Ovary (tissue), 9 donors: ENCODE data around the gene BMI1. TPM values are rescaled to one million over a fixed set of nuclear protein-coding genes. Genes with fewer than 3 reads are reported as not detected.
A peak's percentile ranks its signal among the peaks of the same experiment; 100 is the strongest.

Source experiments
- DNase-seq, 5 donors: peaks; one replicate each; pipeline ENCODE4 v3.0.0-alpha.2; 2019 to 2020
- H3K27ac ChIP-seq, 2 donors: fragments of 200-600 bp; one replicate each; pipeline versions ENCODE4 v1.5.1 to v1.8.0; 2019 to 2022
- H3K27me3 ChIP-seq: fragments of 200-600 bp; one replicate; pipeline ENCODE4 v1.8.0; 2022
- H3K36me3 ChIP-seq: fragments of 200-600 bp; sonication (generic); one replicate; pipeline ENCODE4 v1.5.1; 2019
- H3K4me1 ChIP-seq: one replicate; pipeline ENCODE4 v1.8.1; 2013; ENCODE audit warnings: mild to moderate bottlenecking, moderate library complexity; ENCODE audit not compliant: insufficient read depth
- H3K4me3 ChIP-seq: fragments of 200-600 bp; sonication (generic); one replicate; pipeline ENCODE4 v1.5.1; 2017
- H3K9me3 ChIP-seq, 2 donors: fragments of 200-600 bp in 1 of 2; sonication (generic) in 1 of 2; one replicate each; pipeline versions ENCODE4 v1.5.1 to v1.8.1; 2013 to 2019; ENCODE audit warnings: mild to moderate bottlenecking in 1 of 2, moderate library complexity in 1 of 2
- CTCF ChIP-seq, 3 donors: fragments of 450-650 bp in 2 of 3; fragments of 200-600 bp in 1 of 3; IDR thresholded peaks; one replicate each; pipeline versions ENCODE4 v1.5.1 to v1.8.0; 2016 to 2022; ENCODE audit warnings: antibody characterized with exemption in 3 of 3, mild to moderate bottlenecking in 1 of 3
- EP300 ChIP-seq: sonication (generic); formaldehyde crosslinking; IDR thresholded peaks from one replicate; pipeline ENCODE4 v1.6.1; 2017; ENCODE audit warnings: antibody characterized with exemption
- POLR2A ChIP-seq: fragments of 450-650 bp; IDR thresholded peaks from one replicate; pipeline ENCODE4 v1.6.1; 2017; ENCODE audit warnings: antibody characterized with exemption, mild to moderate bottlenecking, moderate library complexity
- WGBS, 3 donors: extraction: QIAGEN DNeasy Blood & Tissue Kit in 1 of 3; methylation state at CpG; one replicate each; pipeline versions ENCODE4 v1.1.5 to v1.1.7; 2013 to 2017; 5-methylcytosine and 5-hydroxymethylcytosine counted together
- intact Hi-C, 4 donors: fragments of 100-400 bp; cut with DNase I; formaldehyde crosslinking; loops; one replicate each; pipeline versions ENCODE4 v1.11.0 to v1.15.1; 2022 to 2023
- polyA plus RNA-seq, 2 donors: library from polyadenylated mRNA; stranded (reverse); fragments of 200-250 nt in 1 of 2; fragments of 350-450 nt in 1 of 2; fragmentation: Illumina TruSeq in 1 of 2; extraction: RNeasy Lipid Tissue Mini Kit (QIAGEN cat#74804) in 1 of 2; gene quantifications; one replicate each; pipeline ENCODE4 v1.2.3, GENCODE V29; 2013 to 2014
- total RNA-seq, 7 donors: library from RNA; depleted of rRNA in 2 of 7; stranded (reverse); fragments of >200 nt in 2 of 7; fragmentation: NEBNext Ultra II Directional in 3 of 7; extraction: Animal tissue kit (Norgen Biotek cat#: 25700) in 3 of 7; gene quantifications; one replicate each; pipeline versions ENCODE4 v1.1.0 to v1.2.4, GENCODE V29; 2016 to 2023
- donor health status: DM: no; HTN: no; CAD: no; lungs with moderate emphysema.
- donor health status: DM: no; HTN: no; CAD: no.
- donor health status: Bipolar disorder and iron deficiency.
- donor health status: DM: yes; HTN: yes; CAD: no.
- donor health status: DM: no; HTN: no; CAD: no.
- donor health status: DM: yes; HTN: yes; CAD: no.

Gene BMI1
- total and polyA plus RNA-seq, 9 donors = 18.7 to 63.3 (median 39.6) TPM

- Histone ChIP-seq H3K4me3 (no peak overlapping the region), H3K9me3 (no peaks in the 10 kb centered on the region), H3K27ac (no peak overlapping the region), H3K4me1 (no peaks in the 10 kb centered on the region), H3K36me3 (no peaks in the 10 kb centered on the region), H3K27me3 (no peaks in the 10 kb centered on the region)
- TF ChIP-seq EP300 = no peak
- TF ChIP-seq POLR2A = no peak
- TF ChIP-seq CTCF (IDR thresholded peaks at IDR 0.05) = no peak
- no peak for DNase-seq
- WGBS, 3 donors = 64 to 79% (median 78%) methylated on average over 2 of the region's 2 CpGs
- intact Hi-C loops = loop anchor here in 3 of 4 donors (5.0 to 10.0 kb wide), 2 partner anchors 60 to 88 kb away; no protein-coding TSS in a partner anchor
Measured at GRCh38 chr10:22314852-22315251, 6.0 kb upstream of the BMI1 start.

- peak overlapping the region; percentile 87 to 89 for H3K27ac ChIP-seq
- peak overlapping the region; percentile 53 for H3K4me3 ChIP-seq
- WGBS, 3 donors = 1 to 2% (median 2%) methylated on average over 51 to 53 of the region's 53 CpGs
- intact Hi-C loops = loop anchor here (2.0 to 10.0 kb wide), 3 partner anchors 61 to 88 kb away; no protein-coding TSS in a partner anchor
- DNase-seq = no peak
- no peaks in the 10 kb centered on the region for H3K27me3 ChIP-seq
- no peaks in the 10 kb centered on the region for H3K9me3 ChIP-seq
- no peaks in the 10 kb centered on the region for H3K36me3 ChIP-seq
- no peaks in the 10 kb centered on the region for H3K4me1 ChIP-seq
- TF ChIP-seq POLR2A (no peak), CTCF (IDR thresholded peaks at IDR 0.05) (no peak), EP300 (no peak)
Measured at GRCh38 chr10:22315455-22316285, 5.2 kb upstream of the BMI1 start.

- TF ChIP-seq CTCF (IDR thresholded peaks at IDR 0.05) (no peak), POLR2A (peak; percentile 54), EP300 (no peak)
- H3K4me1 ChIP-seq = no peaks in the 10 kb centered on the region
- 0 to 1% (median 1%) methylated on average over 53 to 63 of the region's 63 CpGs for WGBS, 3 donors
- H3K4me3 ChIP-seq = peak within 1 kb of the TSS; percentile 53
- no peaks in the 10 kb centered on the region for H3K9me3 ChIP-seq
- H3K27ac ChIP-seq = peak within 1 kb of the TSS; percentile 87 to 89
- intact Hi-C loops = loop anchor here (2.0 to 10.0 kb wide), 3 partner anchors 62 to 89 kb away; no protein-coding TSS in a partner anchor
- H3K27me3 ChIP-seq = no peaks in the 10 kb centered on the region
- H3K36me3 ChIP-seq = no peaks in the 10 kb centered on the region
- DNase-seq = peak; percentile 87 to 93 (median 91)
Measured at GRCh38 chr10:22316286-22317075, 4.4 kb upstream of the BMI1 start, which contains the start of gene COMMD3. COMMD3 (plus strand) TSS chr10:22316388; CDS start chr10:22316418, 30 bp downstream.

GRCh38 chr10:22317076-22317370, 3.9 kb upstream of the BMI1 start:
- peak overlapping the region in 1 of 2 donors; percentile 89 for H3K27ac ChIP-seq
- no peaks in the 10 kb centered on the region for H3K9me3 ChIP-seq
- H3K36me3 ChIP-seq = no peaks in the 10 kb centered on the region
- intact Hi-C loops = loop anchor here (2.0 to 10.0 kb wide), 3 partner anchors 62 to 90 kb away; no protein-coding TSS in a partner anchor
- no peak for DNase-seq
- H3K27me3 ChIP-seq = no peaks in the 10 kb centered on the region
- no peaks in the 10 kb centered on the region for H3K4me1 ChIP-seq
- H3K4me3 ChIP-seq = peak overlapping the region; percentile 53
- TF ChIP-seq POLR2A (no peak), CTCF (IDR thresholded peaks at IDR 0.05) (no peak), EP300 (no peak)
- WGBS, 3 donors = 6 to 21% (median 6%) methylated on average over 9 of the region's 9 CpGs
